ENCODE data around the gene ULK1. TPM values are rescaled to one million over a fixed set of nuclear protein-coding genes. Genes with fewer than 3 reads are reported as not detected.
"Not testable (repeated sequence)": the region's sequence is repeated elsewhere in the genome, so short reads cannot be mapped to it uniquely, and the experiment has no call there.

Gene ULK1
- total RNA-seq, 4 donors from 2014 or later, result 17.5 to 140 (median 28.0) TPM

GRCh38 chr12:131873293-131873692, 21.1 kb upstream of the ULK1 start:
- Histone ChIP-seq H3K4me1 (no peaks in the 10 kb centered on the region), H3K27me3 (no peaks in the 10 kb centered on the region), H3K9me3 (no peaks in the 10 kb centered on the region), H3K27ac (no peak overlapping the region), H3K36me3 (no peaks in the 10 kb centered on the region), H3K4me3 (no peak overlapping the region)
- no peak for TF ChIP-seq POLR2AphosphoS5 (IDR thresholded peaks at IDR 0.05)
- no peak for TF ChIP-seq POLR2A (IDR thresholded peaks at IDR 0.05)
- 95% methylated on average over 21 of the region's 21 CpGs; no CpG with 5 or more reads in 1 of the 2 donors for WGBS, 2 donors (ENCODE audit: low coverage in 1 of 2)
- intact Hi-C loops (cut with DNase I; ENCODE audit: low total_unique reads) (loop anchor here (5.0 kb wide), 1 partner anchor 246 kb away; no protein-coding TSS in a partner anchor), in situ Hi-C loops (cut with MboI; ENCODE audit: low pct_ligation_motif_present in 1 of 4, low pct_unique_long_range_greater_than_20kb in 1 of 4, low sequenced_read_pairs in 3 of 4) (no loop called here)
- DNase-seq, result no peak

- H3K27ac ChIP-seq; H3K4me1 ChIP-seq; H3K27me3 ChIP-seq; H3K4me3 ChIP-seq; H3K9me3 ChIP-seq; DNase-seq; H3K36me3 ChIP-seq; in situ Hi-C loops (cut with MboI; ENCODE audit: low pct_ligation_motif_present in 1 of 4, low pct_unique_long_range_greater_than_20kb in 1 of 4, low sequenced_read_pairs in 3 of 4): not testable (repeated sequence)
- WGBS, 2 donors (ENCODE audit: low coverage in 1 of 2), result 88% methylated on average over 3 to 6 of the region's 6 CpGs
- intact Hi-C loops (cut with DNase I; ENCODE audit: low total_unique reads), result loop anchor here (5.0 kb wide), 1 partner anchor 248 kb away; no protein-coding TSS in a partner anchor
These were observed 19.4 kb upstream of the ULK1 start for GRCh38 chr12:131874972-131875371.

GRCh38 chr12:131877216-131877615, 17.2 kb upstream of the ULK1 start:
- in situ Hi-C loops (cut with MboI; ENCODE audit: low pct_ligation_motif_present in 1 of 4, low pct_unique_long_range_greater_than_20kb in 1 of 4, low sequenced_read_pairs in 3 of 4); intact Hi-C loops (cut with DNase I; ENCODE audit: low total_unique reads): not testable (repeated sequence)

GRCh38 chr12:131878436-131878835, 16.0 kb upstream of the ULK1 start:
- intact Hi-C loops (cut with DNase I; ENCODE audit: low total_unique reads); H3K4me1 ChIP-seq; H3K27ac ChIP-seq; H3K27me3 ChIP-seq; H3K4me3 ChIP-seq; DNase-seq; H3K9me3 ChIP-seq; H3K36me3 ChIP-seq; in situ Hi-C loops (cut with MboI; ENCODE audit: low pct_ligation_motif_present in 1 of 4, low pct_unique_long_range_greater_than_20kb in 1 of 4, low sequenced_read_pairs in 3 of 4): not testable (repeated sequence)
- 50 to 55% methylated on average over 3 of the region's 3 CpGs for WGBS, 2 donors (ENCODE audit: low coverage in 1 of 2)

More at GRCh38 chr12:131877216-131877615, 17.2 kb upstream of the ULK1 start:
- WGBS, 2 donors (ENCODE audit: low coverage in 1 of 2), result 80 to 84% methylated on average over 1 to 10 of the region's 10 CpGs
- not testable (repeated sequence) for H3K27ac ChIP-seq, DNase-seq, H3K27me3 ChIP-seq, H3K4me3 ChIP-seq, H3K36me3 ChIP-seq, H3K9me3 ChIP-seq, H3K4me1 ChIP-seq

GRCh38 chr12:131882804-131883520, 11.5 kb upstream of the ULK1 start:
- no peaks in the 10 kb centered on the region for H3K9me3 ChIP-seq
- 82 to 100% methylated on average over 1 to 16 of the region's 16 CpGs for WGBS, 2 donors (ENCODE audit: low coverage in 1 of 2)
- no peaks in the 10 kb centered on the region for H3K27me3 ChIP-seq
- no peak for DNase-seq
- in situ Hi-C loops (cut with MboI; ENCODE audit: low pct_ligation_motif_present in 1 of 4, low pct_unique_long_range_greater_than_20kb in 1 of 4, low sequenced_read_pairs in 3 of 4), result no loop called here
- H3K4me3 ChIP-seq, result no peak overlapping the region
- no peaks in the 10 kb centered on the region for H3K4me1 ChIP-seq
- intact Hi-C loops (cut with DNase I; ENCODE audit: low total_unique reads), result no loop called here
- H3K27ac ChIP-seq, result no peak overlapping the region
- no peaks in the 10 kb centered on the region for H3K36me3 ChIP-seq
- no peak for TF ChIP-seq EP300 (IDR thresholded peaks at IDR 0.05; ENCODE audit: low read depth)
- no peak for TF ChIP-seq POLR2A (IDR thresholded peaks at IDR 0.05)
- no peak for TF ChIP-seq CTCF (IDR thresholded peaks at IDR 0.05)
- no peak for TF ChIP-seq POLR2AphosphoS5 (IDR thresholded peaks at IDR 0.05)

GRCh38 chr12:131883521-131883900, 10.9 kb upstream of the ULK1 start:
- Histone ChIP-seq H3K27me3 (no peaks in the 10 kb centered on the region), H3K27ac (no peak overlapping the region), H3K4me1 (no peaks in the 10 kb centered on the region), H3K36me3 (no peaks in the 10 kb centered on the region), H3K9me3 (no peaks in the 10 kb centered on the region), H3K4me3 (no peak overlapping the region)
- 88% methylated on average over 4 of the region's 4 CpGs; no CpG with 5 or more reads in 1 of the 2 donors for WGBS, 2 donors (ENCODE audit: low coverage in 1 of 2)
- no peak for TF ChIP-seq EP300 (IDR thresholded peaks at IDR 0.05; ENCODE audit: low read depth)
- no peak for TF ChIP-seq POLR2AphosphoS5 (IDR thresholded peaks at IDR 0.05)
- TF ChIP-seq POLR2A (IDR thresholded peaks at IDR 0.05), result no peak
- TF ChIP-seq CTCF (IDR thresholded peaks at IDR 0.05), result no peak
- in situ Hi-C loops (cut with MboI; ENCODE audit: low pct_ligation_motif_present in 1 of 4, low pct_unique_long_range_greater_than_20kb in 1 of 4, low sequenced_read_pairs in 3 of 4) (no loop called here), intact Hi-C loops (cut with DNase I; ENCODE audit: low total_unique reads) (no loop called here)
- DNase-seq, result no peak

GRCh38 chr12:131885076-131885475, 9.3 kb upstream of the ULK1 start:
- H3K27ac ChIP-seq; H3K4me3 ChIP-seq; H3K4me1 ChIP-seq; in situ Hi-C loops (cut with MboI; ENCODE audit: low pct_ligation_motif_present in 1 of 4, low pct_unique_long_range_greater_than_20kb in 1 of 4, low sequenced_read_pairs in 3 of 4); H3K27me3 ChIP-seq; H3K9me3 ChIP-seq; DNase-seq; intact Hi-C loops (cut with DNase I; ENCODE audit: low total_unique reads); H3K36me3 ChIP-seq: not testable (repeated sequence)
- 85% methylated on average over 8 of the region's 8 CpGs; no CpG with 5 or more reads in 1 of the 2 donors for WGBS, 2 donors (ENCODE audit: low coverage in 1 of 2)
